HG03025 (cell line): ENCODE measurements around the gene SALL2.

Experiments
- ATAC-seq: cut with Tn5 transposase; IDR thresholded peaks from one replicate; pipeline ENCODE4 v1.9.1; 2021; ENCODE audit warnings: mild to moderate bottlenecking, moderate library complexity; ENCODE audit not compliant: unreplicated experiment, low FRiP score

Gene SALL2

GRCh38 chr14:21528381-21529348 lies 2.5 kb upstream of the SALL2 start:
- no peak for ATAC-seq

GRCh38 chr14:21527318-21527679 lies 1.2 kb upstream of the SALL2 start:
- ATAC-seq = no peak

- no peak for ATAC-seq
Observed at GRCh38 chr14:21526672-21527317, 649 bp upstream of the SALL2 start.

- ATAC-seq = no peak
Observed at GRCh38 chr14:21525571-21525961, 580 bp downstream of the SALL2 start.

DNA sequence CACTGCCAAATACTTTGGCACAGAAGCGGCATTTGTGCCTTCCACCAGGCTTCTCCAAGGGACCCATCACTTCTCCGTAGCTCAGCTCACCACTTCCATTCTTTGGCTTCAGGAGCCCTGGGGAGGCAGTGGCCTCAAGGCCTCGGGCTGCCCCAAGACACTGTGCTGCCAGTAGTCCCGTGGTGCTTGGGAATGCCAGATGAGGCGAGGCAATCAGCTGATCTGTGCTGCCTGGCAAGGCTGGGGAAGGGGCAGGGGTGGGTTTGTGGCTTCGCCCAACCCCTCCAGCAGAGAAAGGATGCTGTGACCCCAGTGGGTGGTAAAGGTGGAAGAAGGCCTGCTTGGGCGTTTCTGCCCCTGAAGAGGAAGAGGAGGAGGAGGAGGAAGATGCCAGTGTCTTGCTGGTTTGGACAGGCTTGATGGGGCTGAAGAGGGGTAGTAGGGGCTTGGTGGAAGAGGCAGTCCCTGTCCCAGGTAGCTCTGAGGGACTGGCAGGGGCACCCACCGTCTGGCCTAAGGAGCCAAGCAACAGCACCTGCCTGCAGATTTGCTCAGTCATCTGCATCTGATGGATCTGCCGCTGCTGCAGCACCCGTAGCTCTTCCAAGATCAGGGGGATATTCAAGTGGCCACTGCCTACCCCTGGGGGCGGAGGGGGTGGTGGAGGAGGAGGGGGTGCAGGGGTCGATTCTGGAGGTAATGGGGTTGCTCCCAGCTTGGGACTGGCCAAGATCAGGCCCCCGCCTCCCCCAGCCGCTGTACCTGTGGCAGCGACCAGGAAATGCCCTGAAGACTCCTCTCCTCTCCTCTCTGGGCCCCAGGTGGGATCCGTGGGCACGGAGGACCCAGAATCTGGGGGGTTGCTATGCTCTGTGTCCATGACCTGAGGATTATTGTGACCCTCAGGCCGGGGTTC lies 1.3 kb downstream of the SALL2 start:
- ATAC-seq = no peak

GRCh38 chr14:21523203-21523602 lies 2.9 kb downstream of the SALL2 start:
- no peak for ATAC-seq

GRCh38 chr14:21521501-21521900 lies 4.6 kb downstream of the SALL2 start:
- no peak for ATAC-seq

DNA sequence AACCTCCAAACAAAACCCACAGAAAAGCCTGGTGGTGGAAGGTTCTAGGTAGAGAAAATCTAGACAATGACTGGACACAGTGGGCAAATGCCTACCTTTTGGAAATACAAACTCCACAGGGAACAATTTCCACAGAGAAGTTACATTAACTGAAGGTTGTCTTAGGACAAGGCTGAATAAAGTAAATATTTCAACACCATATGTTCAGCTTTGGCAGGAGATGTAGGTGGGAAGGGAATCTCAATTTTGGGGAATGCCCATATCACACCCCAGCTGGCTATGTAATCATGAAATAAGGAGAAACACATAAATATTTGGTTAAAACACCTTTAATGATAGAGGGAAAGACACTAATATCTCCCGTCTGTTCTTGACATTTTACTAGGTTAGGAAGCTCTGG lies 5.4 kb downstream of the SALL2 start:
- no peak for ATAC-seq

- no peak for ATAC-seq
Observed at GRCh38 chr14:21518725-21519124, 7.4 kb downstream of the SALL2 start.

GRCh38 chr14:21514341-21514740 lies 11.8 kb downstream of the SALL2 start:
- ATAC-seq = no peak

GRCh38 chr14:21510735-21511657 lies 15.2 kb downstream of the SALL2 start, which contains the start of gene METTL3:
TSS of gene METTL3 (minus strand) at chr14:21511340. CDS start at chr14:21511223, 117 bp downstream.
- ATAC-seq = peak; percentile 96

DNA sequence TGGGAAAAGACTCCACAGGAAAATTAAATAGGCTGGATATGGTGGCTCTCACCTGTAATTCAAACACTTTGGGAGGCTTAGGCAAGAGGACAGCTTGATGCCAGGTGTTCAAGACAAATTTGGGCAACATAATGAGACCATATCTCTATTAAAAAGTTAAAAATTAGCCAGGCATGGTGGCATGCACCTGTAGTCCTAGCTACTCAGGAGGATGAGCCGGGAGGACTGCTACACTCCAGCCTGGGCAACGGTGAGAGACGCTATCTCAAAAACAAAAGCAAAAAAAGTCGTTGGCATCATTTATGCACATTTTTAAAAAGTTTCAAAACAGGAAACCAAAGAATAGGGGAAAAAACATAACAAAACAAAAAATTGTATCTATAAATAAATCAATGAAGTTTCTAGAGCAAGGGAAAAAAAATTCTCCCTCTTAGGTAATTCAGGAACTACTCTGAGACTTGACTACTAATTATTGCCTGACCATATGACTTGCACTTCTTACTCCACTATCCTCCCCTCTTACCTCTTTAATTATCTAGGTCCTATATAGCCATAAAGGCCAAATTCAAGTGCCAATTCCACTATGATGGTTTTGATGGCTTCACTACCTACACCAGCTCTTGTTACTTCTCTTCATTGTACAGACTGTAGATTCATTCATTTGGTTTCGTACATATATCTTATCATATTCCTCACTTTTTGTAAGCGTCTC lies 16.6 kb downstream of the SALL2 start:
- no peak for ATAC-seq

DNA sequence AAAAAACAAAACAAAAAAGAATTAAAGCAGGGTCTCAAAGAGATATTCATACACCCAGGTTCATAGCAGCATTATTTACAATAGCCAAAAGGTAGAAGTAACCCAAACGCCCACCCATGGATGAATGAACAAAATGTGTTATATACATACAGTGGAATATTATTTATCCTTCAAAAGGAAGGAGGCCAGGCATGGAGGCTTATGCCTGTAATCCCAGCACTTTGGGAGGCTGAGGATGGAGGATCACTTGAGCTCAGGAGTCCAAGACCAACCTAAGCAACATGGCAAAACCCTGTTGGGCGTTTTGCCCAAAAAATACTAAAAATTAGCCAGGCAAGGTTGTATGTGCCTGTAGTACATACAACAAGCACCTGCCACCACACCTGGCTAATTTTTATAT lies 19.6 kb downstream of the SALL2 start:
- no peak for ATAC-seq

DNA sequence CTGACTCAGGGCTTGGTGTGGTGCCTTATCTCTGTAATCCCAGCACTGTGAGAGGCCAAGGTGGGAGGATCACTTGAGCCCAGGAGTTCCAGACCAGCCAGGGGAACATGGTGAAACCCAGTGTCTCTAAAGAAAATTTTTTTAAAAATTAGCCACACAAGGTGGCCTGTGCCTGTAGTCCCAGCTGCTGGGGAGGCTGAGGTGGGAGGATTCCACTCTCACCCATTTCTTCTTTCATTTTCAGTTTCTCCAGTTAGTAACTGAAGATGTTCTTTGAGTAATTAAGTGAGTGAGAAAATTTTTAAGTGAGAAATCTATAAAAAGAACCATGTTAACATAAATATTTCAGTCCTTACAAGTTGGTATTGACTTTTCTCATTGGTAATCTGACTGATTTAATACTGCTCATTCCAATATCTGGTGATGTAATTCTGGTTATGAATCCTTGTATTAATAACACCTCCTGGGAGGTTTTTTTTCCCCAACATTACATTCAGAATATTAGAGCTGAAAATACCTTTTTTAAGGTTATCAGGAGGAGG lies 21.1 kb downstream of the SALL2 start:
- ATAC-seq = peak; percentile 58

- no peak for ATAC-seq
Observed at GRCh38 chr14:21503376-21503775, 22.8 kb downstream of the SALL2 start.

GRCh38 chr14:21501568-21501967 lies 24.6 kb downstream of the SALL2 start:
- no peak for ATAC-seq

GRCh38 chr14:21498540-21499526 lies 27.3 kb downstream of the SALL2 start:
- ATAC-seq = no peak

DNA sequence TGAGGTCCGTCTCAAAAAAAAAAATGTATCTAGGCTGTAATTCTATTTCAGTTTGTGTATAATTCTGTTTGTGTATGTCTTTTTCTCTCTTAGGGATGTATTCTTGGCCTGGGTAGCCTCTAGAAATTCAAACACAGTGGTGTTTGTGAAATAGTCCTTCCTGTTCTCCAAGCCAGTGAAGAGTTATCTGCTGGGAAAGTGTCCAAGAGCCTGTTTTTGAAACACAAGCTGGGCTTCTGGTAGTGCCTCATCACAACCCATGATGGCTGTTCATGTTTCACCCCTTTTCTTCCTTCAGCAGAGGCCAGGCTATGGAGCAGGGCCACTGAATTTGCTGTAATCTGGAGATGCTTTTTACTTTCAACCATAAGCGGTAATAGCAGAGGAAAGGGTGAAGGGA lies 29.7 kb downstream of the SALL2 start:
- ATAC-seq = no peak
